Progenitor cell of endocrine pancreas (in vitro differentiated cells): ENCODE data around the gene SLC6A8. TPM values are rescaled to one million over a fixed set of nuclear protein-coding genes. Genes with fewer than 3 reads are reported as not detected.

Experiments
- DNase-seq: peaks from one replicate; pipeline ENCODE4 v3.0.0; 2021; ENCODE audit warnings: low spot score; ENCODE audit not compliant: unreplicated experiment
- H3K27ac Mint-ChIP-seq: 2 replicates; pipeline ENCODE4 v1.8.0; 2021; ENCODE audit warnings: mild to moderate bottlenecking, moderate library complexity, mixed read lengths
- H3K27me3 Mint-ChIP-seq: 2 replicates; pipeline ENCODE4 v1.8.0; 2021; ENCODE audit warnings: mixed read lengths
- H3K36me3 Mint-ChIP-seq: 2 replicates; pipeline ENCODE4 v1.8.0; 2022; ENCODE audit warnings: mixed read lengths; ENCODE audit not compliant: insufficient read depth
- H3K4me1 Mint-ChIP-seq: 2 replicates; pipeline ENCODE4 v1.8.0; 2021; ENCODE audit warnings: low read depth, mixed read lengths
- H3K4me3 Mint-ChIP-seq: 2 replicates; pipeline ENCODE4 v1.8.0; 2021; ENCODE audit warnings: low read depth, mild to moderate bottlenecking, moderate library complexity, mixed read lengths
- H3K9me3 Mint-ChIP-seq: 2 replicates; pipeline ENCODE4 v1.8.0; 2021; ENCODE audit warnings: low read depth, mixed read lengths
- total RNA-seq: library from RNA; stranded (reverse); gene quantifications from 2 replicates; pipeline ENCODE4 v1.2.1, GENCODE V29; 2021
- TF ChIP-seq, protein P1 (sequence below): fragments of 200-600 bp; sonication (generic); IDR thresholded peaks from one replicate; pipeline ENCODE4 v1.5.0; 2021; ENCODE audit warnings: antibody characterized with exemption, mild to moderate bottlenecking; ENCODE audit not compliant: unreplicated experiment

The SLC6A8 gene
- total RNA-seq, 1 donor from 2014 or later, result 52.2 TPM

DNA sequence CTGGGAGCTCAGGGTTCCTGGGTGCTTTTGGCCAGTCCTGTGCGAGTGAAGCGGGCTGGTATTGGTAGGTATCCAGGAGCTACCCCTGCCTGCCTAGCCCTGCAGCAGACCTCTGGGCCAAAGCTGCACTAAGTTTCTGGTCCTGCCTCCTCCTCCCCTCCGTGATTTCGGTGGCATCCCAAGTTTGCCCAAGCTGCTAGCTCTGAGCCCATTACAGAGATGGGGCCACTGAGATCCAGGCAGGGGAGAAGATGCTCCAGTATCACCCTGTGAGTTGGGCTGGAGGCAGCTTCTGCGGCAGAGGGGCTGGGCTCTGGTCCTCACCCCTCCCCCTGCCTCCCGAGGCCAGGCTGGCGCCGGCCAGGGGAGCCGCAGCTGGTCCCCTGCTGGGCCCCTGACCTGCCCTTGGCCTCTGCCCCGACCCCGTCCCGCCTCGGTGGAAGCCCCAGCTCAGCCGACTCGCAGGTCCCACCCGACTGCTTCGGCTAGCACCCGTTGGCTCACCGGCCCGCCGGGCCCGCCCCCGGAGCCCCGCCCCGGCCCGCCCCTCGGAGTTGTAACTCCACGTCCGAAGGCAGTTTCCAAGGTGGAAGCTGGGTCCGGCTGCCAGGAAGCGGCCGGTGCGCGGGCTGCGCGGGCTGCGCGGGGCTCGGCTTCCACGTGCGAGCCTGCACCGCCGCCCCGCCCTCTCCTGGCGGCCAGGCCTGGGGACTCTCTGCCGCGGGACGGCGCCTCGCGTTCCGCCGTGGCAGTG is 40.9 kb upstream of the SLC6A8 start, which contains the start of gene DUSP9:
TSS of gene DUSP9 (plus strand) at position 584 of the 754 bp plus-strand sequence. CDS start 751 bp downstream, outside the sequence.
- peaks cover 5% of the 10 kb centered on the region for H3K27me3 Mint-ChIP-seq
- H3K9me3 Mint-ChIP-seq, result peaks cover under 1% of the 10 kb centered on the region
- peaks cover 14% of the 10 kb centered on the region for H3K4me1 Mint-ChIP-seq
- peak; percentile 58 for DNase-seq
- peaks cover 3% of the 10 kb centered on the region for H3K36me3 Mint-ChIP-seq
- H3K4me3 Mint-ChIP-seq, result peak within 1 kb of the TSS; percentile 72
- TF ChIP-seq, protein P1, sequence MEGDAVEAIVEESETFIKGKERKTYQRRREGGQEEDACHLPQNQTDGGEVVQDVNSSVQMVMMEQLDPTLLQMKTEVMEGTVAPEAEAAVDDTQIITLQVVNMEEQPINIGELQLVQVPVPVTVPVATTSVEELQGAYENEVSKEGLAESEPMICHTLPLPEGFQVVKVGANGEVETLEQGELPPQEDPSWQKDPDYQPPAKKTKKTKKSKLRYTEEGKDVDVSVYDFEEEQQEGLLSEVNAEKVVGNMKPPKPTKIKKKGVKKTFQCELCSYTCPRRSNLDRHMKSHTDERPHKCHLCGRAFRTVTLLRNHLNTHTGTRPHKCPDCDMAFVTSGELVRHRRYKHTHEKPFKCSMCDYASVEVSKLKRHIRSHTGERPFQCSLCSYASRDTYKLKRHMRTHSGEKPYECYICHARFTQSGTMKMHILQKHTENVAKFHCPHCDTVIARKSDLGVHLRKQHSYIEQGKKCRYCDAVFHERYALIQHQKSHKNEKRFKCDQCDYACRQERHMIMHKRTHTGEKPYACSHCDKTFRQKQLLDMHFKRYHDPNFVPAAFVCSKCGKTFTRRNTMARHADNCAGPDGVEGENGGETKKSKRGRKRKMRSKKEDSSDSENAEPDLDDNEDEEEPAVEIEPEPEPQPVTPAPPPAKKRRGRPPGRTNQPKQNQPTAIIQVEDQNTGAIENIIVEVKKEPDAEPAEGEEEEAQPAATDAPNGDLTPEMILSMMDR, result no peak
- peak within 1 kb of the TSS; percentile 89 for H3K27ac Mint-ChIP-seq

DNA sequence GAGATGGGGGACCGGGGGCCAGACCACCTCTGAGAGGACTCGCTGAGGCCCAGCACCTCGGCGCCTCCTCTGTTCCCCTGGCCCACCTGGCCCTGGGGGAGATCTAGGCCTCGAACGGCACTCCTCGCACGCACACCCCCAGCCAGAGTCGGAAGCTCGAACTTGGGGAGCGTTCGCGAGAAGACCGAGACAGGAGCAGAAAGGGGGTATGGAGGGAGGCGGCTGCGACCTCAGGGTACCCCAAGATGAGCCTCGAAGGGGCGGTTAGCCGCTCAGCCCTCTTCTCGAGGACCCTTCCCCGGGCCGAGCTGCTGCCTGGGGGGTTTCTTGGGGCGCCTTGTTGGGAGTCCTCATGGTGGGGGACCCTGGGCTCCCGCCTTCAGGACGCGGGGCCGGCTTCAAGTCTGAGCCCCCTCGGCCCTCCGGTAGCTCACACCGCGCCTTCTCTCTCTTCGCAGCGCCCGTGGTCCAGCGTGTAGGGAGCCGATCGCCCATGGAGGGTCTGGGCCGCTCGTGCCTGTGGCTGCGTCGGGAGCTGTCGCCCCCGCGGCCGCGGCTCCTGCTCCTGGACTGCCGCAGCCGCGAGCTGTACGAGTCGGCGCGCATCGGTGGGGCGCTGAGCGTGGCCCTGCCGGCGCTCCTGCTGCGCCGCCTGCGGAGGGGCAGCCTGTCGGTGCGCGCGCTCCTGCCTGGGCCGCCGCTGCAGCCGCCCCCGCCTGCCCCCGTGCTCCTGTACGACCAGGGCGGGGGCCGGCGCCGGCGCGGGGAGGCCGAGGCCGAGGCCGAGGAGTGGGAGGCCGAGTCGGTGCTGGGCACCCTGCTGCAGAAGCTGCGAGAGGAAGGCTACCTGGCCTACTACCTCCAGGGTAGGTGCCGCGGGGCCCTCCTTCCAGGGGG is 40.0 kb upstream of the SLC6A8 start:
- Mint-ChIP-seq H3K27me3 (peaks cover 4% of the 10 kb centered on the region), H3K4me3 (peak overlapping the region; percentile 72), H3K36me3 (peaks cover 3% of the 10 kb centered on the region), H3K4me1 (peaks cover 13% of the 10 kb centered on the region), H3K9me3 (peaks cover 5% of the 10 kb centered on the region), H3K27ac (no peak overlapping the region)
- TF ChIP-seq, protein P1, result no peak
- no peak for DNase-seq

DNA sequence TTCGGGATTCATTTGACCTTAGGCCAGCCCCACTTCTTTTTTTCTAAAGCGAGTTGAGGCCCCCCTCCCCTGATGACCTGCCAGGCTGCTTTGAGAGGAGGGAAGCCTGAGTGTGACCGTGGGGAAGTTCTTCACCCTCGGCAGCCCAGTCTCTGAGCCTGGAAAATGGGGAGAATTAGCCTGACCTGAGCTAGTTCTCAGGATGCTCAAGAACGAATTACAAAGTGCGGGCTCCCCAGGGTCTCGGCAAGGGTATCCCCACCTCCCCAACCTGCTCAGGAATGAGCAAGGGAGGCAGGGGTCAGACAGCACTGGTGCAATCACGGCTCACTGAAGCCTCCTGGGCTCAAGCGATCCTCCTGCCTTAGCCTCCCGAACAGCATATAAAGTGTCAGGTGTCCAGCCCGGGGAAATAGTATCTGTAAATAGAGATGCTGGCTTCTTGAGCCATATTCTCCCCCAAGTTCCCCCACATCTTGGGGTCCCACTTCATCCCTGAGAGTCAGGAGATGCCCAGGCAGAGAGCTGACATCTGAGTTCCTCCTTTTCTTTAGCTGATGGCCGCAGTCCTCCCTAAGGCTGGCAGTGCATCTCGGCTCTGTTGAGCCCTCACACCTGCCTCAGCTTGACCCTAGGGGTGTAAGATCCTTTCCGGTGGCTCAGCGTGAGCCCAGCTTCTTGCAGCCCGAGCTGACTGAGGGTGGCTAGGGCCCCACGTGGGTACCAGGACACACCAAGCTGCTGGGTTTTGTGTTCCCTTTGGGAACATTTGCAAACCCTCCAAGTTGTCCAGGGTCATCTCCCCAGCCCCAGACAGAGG is 39.2 kb upstream of the SLC6A8 start:
- no peak for DNase-seq
- peak overlapping the region; percentile 41 for H3K4me3 Mint-ChIP-seq
- TF ChIP-seq, protein P1, result no peak
- no peak overlapping the region for H3K27ac Mint-ChIP-seq
- peaks cover 9% of the 10 kb centered on the region for H3K4me1 Mint-ChIP-seq
- no peaks in the 10 kb centered on the region for H3K27me3 Mint-ChIP-seq
- H3K36me3 Mint-ChIP-seq, result peaks cover 4% of the 10 kb centered on the region
- peaks cover 7% of the 10 kb centered on the region for H3K9me3 Mint-ChIP-seq

DNA sequence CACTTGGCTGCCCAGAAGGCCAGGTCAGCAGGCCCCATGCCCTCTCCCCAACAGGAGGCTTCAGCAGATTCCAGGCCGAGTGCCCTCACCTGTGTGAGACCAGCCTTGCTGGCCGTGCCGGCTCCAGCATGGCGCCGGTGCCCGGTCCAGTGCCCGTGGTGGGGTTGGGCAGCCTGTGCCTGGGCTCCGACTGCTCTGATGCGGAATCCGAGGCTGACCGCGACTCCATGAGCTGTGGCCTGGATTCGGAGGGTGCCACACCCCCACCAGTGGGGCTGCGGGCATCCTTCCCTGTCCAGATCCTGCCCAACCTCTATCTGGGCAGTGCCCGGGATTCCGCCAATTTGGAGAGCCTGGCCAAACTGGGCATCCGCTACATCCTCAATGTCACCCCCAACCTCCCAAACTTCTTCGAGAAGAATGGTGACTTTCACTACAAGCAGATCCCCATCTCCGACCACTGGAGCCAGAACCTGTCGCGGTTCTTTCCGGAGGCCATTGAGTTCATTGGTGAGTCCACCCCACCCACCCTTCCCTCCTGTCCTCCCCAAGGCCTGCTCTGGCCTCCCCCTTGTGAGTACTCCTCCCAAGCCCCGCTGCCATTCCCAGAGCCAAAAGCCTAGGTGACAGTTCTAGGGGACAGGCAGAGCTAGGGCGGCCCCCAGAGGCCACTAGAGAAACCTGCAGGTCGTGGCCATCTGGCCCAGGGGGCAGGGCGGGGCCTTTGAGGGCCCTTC is 38.4 kb upstream of the SLC6A8 start:
- DNase-seq, result no peak
- no peak overlapping the region for H3K4me3 Mint-ChIP-seq
- H3K9me3 Mint-ChIP-seq, result peaks cover 13% of the 10 kb centered on the region
- peaks cover 4% of the 10 kb centered on the region for H3K36me3 Mint-ChIP-seq
- H3K27ac Mint-ChIP-seq, result no peak overlapping the region
- peaks cover 9% of the 10 kb centered on the region for H3K4me1 Mint-ChIP-seq
- TF ChIP-seq, protein P1, result peak; percentile 55
- H3K27me3 Mint-ChIP-seq, result no peaks in the 10 kb centered on the region
